Measurements from ENCODE around the gene KIAA0513. TPM values are rescaled to one million over a fixed set of nuclear protein-coding genes. Genes with fewer than 3 reads are reported as not detected.
A peak's percentile ranks its signal among the peaks of the same experiment; 100 is the strongest.

KIAA0513 gene, protein sequence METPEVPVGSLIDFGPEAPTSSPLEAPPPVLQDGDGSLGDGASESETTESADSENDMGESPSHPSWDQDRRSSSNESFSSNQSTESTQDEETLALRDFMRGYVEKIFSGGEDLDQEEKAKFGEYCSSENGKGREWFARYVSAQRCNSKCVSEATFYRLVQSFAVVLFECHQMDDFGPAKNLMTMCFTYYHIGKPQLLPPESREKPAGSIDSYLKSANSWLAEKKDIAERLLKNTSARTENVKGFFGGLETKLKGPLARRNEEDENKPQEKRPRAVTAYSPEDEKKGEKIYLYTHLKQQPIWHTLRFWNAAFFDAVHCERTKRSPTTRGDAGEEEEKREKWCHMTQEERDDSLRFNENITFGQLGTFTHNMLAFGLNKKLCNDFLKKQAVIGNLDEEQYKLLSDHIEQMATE
- total RNA-seq: 131 TPM

DNA sequence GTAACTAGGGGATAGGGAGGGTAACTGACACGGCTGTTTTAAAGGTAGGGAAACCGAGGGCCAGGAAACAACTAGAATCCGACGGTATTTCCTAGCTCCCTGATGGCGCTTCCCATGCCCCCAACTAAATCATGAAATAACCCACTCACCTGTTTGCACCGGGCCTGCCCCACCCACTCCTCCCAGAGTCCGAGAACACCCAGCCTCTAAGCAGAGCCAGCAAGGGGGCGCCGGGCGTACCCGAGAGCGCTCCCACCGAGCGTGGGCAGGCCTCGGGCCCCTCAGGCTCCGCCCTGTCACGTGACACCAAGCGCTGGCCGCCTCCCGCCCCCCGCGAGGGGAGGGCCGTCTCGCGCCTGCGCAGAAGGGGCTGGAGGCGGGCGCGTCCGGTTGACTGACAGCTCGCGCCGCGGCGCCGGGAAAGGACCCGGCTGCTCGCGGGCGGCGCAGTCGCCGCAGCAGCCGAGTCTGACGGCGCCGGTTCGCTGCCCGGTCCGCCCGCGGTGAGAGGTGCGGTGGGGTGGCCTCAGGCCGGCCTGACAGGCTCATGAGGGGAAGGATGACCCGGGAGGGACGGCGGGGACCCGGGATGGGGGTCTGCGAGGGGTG is at the start of gene KIAA0513:
KIAA0513 (plus strand) TSS at position 447 of the 609 bp plus-strand sequence. CDS start 39,277 bp downstream, outside the sequence.
- intact Hi-C loops (cut with DNase I): loop anchor here (1.0 to 5.0 kb wide), 2 partner anchors 16 to 35 kb away; partner anchors contain the start of gene ZDHHC7
- TF ChIP-seq, protein P1, sequence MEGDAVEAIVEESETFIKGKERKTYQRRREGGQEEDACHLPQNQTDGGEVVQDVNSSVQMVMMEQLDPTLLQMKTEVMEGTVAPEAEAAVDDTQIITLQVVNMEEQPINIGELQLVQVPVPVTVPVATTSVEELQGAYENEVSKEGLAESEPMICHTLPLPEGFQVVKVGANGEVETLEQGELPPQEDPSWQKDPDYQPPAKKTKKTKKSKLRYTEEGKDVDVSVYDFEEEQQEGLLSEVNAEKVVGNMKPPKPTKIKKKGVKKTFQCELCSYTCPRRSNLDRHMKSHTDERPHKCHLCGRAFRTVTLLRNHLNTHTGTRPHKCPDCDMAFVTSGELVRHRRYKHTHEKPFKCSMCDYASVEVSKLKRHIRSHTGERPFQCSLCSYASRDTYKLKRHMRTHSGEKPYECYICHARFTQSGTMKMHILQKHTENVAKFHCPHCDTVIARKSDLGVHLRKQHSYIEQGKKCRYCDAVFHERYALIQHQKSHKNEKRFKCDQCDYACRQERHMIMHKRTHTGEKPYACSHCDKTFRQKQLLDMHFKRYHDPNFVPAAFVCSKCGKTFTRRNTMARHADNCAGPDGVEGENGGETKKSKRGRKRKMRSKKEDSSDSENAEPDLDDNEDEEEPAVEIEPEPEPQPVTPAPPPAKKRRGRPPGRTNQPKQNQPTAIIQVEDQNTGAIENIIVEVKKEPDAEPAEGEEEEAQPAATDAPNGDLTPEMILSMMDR (IDR thresholded peaks at IDR 0.05): no peak

DNA sequence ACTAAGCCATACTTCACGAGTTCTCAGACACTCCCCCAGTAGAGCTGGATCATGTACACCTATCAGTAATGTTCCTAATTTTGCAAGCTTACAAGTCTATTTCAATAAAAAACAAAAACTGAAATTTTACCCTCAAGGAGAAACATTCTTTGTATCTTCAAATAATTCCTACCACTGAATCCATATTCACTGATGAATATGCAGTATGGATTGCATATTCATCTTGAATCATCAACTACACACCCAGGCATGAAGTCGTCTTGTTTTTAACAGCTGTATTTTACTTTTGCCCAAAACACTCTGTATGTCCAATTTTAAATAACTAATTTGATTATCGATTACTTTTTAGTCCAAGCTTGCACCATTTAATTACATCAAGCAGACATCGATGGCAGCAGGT is 48.1 kb upstream of the KIAA0513 start:
- peaks cover 0 to 4% of the 10 kb centered on the region in 2 donors for H3K4me1 ChIP-seq
- H3K27ac ChIP-seq: no peak overlapping the region
- TF ChIP-seq, protein P1 (IDR thresholded peaks at IDR 0.05): no peak
- DNase-seq (ENCODE audit: low spot score in 2 of 2): no peak
- no peaks in the 10 kb centered on the region for H3K9me3 ChIP-seq
- no peaks in the 10 kb centered on the region for H3K27me3 ChIP-seq
- H3K36me3 ChIP-seq: peaks cover 57 to 81% of the 10 kb centered on the region in 2 donors
- intact Hi-C loops (cut with DNase I): no loop called here
- H3K4me3 ChIP-seq: no peak overlapping the region

More for the DNA sequence above, at the start of gene KIAA0513:
- H3K4me3 ChIP-seq: peak within 1 kb of the TSS; percentile 93 to 94
- H3K27ac ChIP-seq: peak within 1 kb of the TSS; percentile 59 to 81
- H3K4me1 ChIP-seq: peaks cover 8 to 19% of the 10 kb centered on the region in 2 donors
- peak; percentile 60 to 95 for DNase-seq (ENCODE audit: low spot score in 2 of 2)
- H3K9me3 ChIP-seq: no peaks in the 10 kb centered on the region
- H3K27me3 ChIP-seq: no peaks in the 10 kb centered on the region
- H3K36me3 ChIP-seq: no peaks in the 10 kb centered on the region

DNA sequence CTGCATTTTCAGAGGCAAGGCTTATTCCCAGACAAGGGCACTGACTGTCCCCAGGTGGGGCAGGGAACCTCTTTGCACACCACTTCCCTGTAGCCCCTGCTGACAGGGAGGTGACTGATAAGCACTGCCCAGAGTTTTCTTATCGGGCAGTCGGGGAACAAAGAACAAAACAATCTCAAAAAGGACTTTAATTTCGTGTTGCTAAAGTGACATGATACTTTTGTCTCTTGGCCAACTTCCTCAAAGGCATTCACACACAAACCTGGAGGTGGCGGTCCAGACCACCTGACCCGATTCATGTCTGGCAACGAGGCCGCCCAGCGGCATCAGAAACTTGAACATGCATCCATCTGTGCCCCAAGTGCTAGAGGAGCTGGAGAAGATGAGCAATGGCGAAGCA is 45.2 kb upstream of the KIAA0513 start:
- intact Hi-C loops (cut with DNase I): no loop called here
- TF ChIP-seq, protein P1 (IDR thresholded peaks at IDR 0.05): no peak
- DNase-seq (ENCODE audit: low spot score in 2 of 2): no peak
- Histone ChIP-seq H3K9me3 (no peaks in the 10 kb centered on the region), H3K27ac (peak overlapping the region in 1 of 2 donors; percentile 19), H3K36me3 (peaks cover 37 to 75% of the 10 kb centered on the region in 2 donors), H3K4me3 (no peak overlapping the region), H3K4me1 (peaks cover 0 to 12% of the 10 kb centered on the region in 2 donors), H3K27me3 (no peaks in the 10 kb centered on the region)

DNA sequence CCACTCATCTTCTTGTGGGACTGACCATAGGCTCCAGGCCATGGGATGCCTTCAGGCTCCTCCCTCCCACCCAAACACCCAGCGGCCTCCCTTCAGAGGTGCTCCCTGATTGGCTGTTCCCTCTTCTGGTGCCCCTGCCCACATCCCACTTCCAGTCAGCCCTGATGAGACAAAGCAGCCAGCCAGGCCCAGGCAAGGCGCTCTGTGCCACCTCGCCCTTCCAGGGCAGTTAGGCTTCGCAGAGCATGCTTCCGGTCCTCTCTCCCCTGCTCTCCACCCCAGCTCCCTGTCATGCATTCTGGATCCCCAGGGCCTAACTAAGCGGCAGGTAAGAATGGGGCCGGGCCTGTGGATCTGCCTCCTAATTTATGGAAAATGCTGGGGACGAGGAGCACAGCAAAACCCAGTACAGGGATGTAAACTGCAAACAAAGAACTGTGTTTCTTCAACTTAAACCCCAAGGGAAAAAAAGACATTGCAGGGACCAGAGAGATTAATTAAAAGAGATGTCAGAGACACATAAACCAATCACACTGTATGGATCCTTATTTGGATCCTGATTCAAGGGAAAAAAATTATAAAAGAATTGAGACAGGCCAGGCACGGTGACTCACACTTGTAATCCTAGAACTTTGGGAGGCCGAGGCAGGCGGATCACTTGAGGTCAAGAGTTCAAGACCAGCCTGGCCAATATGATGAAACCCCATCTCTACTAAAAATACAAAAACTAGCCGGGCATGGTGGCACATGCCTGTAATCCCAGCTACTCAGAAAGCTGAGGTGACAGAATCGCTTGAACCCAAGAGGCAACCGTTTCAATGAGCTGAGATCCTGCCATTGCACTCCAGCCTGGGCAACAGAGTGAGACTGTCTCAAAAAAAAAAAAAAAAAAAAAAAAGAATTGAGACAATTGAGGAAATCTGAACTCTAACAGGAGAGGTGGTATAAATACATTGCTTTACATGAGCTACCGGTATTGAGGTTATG is 42.2 kb upstream of the KIAA0513 start:
- H3K27me3 ChIP-seq: no peaks in the 10 kb centered on the region
- H3K9me3 ChIP-seq: no peaks in the 10 kb centered on the region
- no peak overlapping the region for H3K4me3 ChIP-seq
- peaks cover 50 to 85% of the 10 kb centered on the region in 2 donors for H3K36me3 ChIP-seq
- H3K27ac ChIP-seq: no peak overlapping the region
- H3K4me1 ChIP-seq: peaks cover 0 to 11% of the 10 kb centered on the region in 2 donors
- TF ChIP-seq, protein P1 (IDR thresholded peaks at IDR 0.05): no peak
- intact Hi-C loops (cut with DNase I): no loop called here
- no peak for DNase-seq (ENCODE audit: low spot score in 2 of 2)

DNA sequence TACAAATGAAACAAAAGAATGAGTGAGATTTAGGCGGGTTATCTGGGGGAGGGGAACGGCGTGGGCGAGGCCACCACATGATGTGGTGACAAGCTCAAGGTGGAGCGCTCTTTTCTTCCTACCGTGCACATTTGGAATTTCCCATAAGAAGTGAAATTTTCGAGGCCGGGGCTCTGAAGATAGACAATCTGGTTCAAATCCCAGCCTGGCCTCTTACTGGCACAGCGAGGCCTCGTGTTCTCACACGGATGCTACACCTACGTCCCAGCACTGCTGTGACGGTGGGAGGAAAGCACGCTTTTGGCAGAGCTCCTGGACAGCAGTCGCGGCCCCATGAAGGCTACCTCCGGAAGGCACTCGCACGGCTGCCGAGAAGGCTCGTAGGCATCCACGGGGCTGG is 41.5 kb upstream of the KIAA0513 start:
- Histone ChIP-seq H3K4me1 (peaks cover 0 to 11% of the 10 kb centered on the region in 2 donors), H3K27ac (no peak overlapping the region), H3K4me3 (no peak overlapping the region), H3K9me3 (no peaks in the 10 kb centered on the region), H3K27me3 (no peaks in the 10 kb centered on the region), H3K36me3 (peaks cover 44 to 84% of the 10 kb centered on the region in 2 donors)
- TF ChIP-seq, protein P1 (IDR thresholded peaks at IDR 0.05): no peak
- intact Hi-C loops (cut with DNase I): no loop called here
- DNase-seq (ENCODE audit: low spot score in 2 of 2): no peak

All from ascending aorta (tissue), 2 donors.